HG02884 (cell line): Measurements from ENCODE around the gene IZUMO2.
"Not testable (repeated sequence)": the region's sequence is repeated elsewhere in the genome, so short reads cannot be mapped to it uniquely, and the experiment has no call there.

Source experiments
- ATAC-seq: cut with Tn5 transposase; IDR thresholded peaks from one replicate; pipeline ENCODE4 v1.9.1; 2021; ENCODE audit warnings: mild to moderate bottlenecking, moderate library complexity; ENCODE audit not compliant: unreplicated experiment

The IZUMO2 gene

GRCh38 chr19:50140118-50140845 is 22.8 kb downstream of the IZUMO2 start:
- not testable (repeated sequence) for ATAC-seq

- not testable (repeated sequence) for ATAC-seq
Observed at GRCh38 chr19:50136603-50137365, 26.3 kb downstream of the IZUMO2 start.

GRCh38 chr19:50135856-50136602 is 27.1 kb downstream of the IZUMO2 start:
- not testable (repeated sequence) for ATAC-seq

- ATAC-seq, result not testable (repeated sequence)
Observed at GRCh38 chr19:50134777-50135719, 28.0 kb downstream of the IZUMO2 start.

- ATAC-seq, result not testable (repeated sequence)
Observed at GRCh38 chr19:50133518-50134492, 29.3 kb downstream of the IZUMO2 start.

GRCh38 chr19:50104012-50104411 is 59.1 kb downstream of the IZUMO2 start:
- not testable (repeated sequence) for ATAC-seq

GRCh38 chr19:50103405-50103804 is 59.7 kb downstream of the IZUMO2 start:
- ATAC-seq, result not testable (repeated sequence)
